Activated naive CD8-positive, alpha-beta T cell treated with anti-CD3 and anti-CD28 coated beads, Interleukin-2, amount 10 ng/mL, durations not matched to agents 7 days and 5 days (primary cell): ENCODE measurements around the gene TRAF5. TPM values are rescaled to one million over a fixed set of nuclear protein-coding genes. Genes with fewer than 3 reads are reported as not detected.
A peak's percentile ranks its signal among the peaks of the same experiment; 100 is the strongest.
"Not testable (repeated sequence)": the region's sequence is repeated elsewhere in the genome, so short reads cannot be mapped to it uniquely, and the experiment has no call there.

Source experiments
- ATAC-seq: fragments of 150-1000 bp; cut with Tn5 transposase; one replicate; pipeline ENCODE4 v1.10.0; 2021; ENCODE audit warnings: low read depth, moderate library complexity
- POLR2A ChIA-PET: fragments of 350-600 bp; sonication (Branson Sonifier 250); formaldehyde crosslinking; loops from one replicate; lab custom pipeline; 2021; ENCODE audit warnings: antibody characterized with exemption; lab: Charles Lee
- DNase-seq: peaks from one replicate; pipeline ENCODE4 v3.0.0; 2021
- H3K27ac Mint-ChIP-seq: one replicate; pipeline ENCODE4 v1.8.0; 2022; ENCODE audit warnings: mild to moderate bottlenecking, mixed read lengths
- H3K27me3 Mint-ChIP-seq: one replicate; pipeline ENCODE4 v1.8.0; 2022; ENCODE audit warnings: mild to moderate bottlenecking, moderate library complexity, mixed read lengths
- H3K36me3 Mint-ChIP-seq: one replicate; pipeline ENCODE4 v1.8.0; 2021; ENCODE audit warnings: mild to moderate bottlenecking, mixed read lengths
- H3K4me1 Mint-ChIP-seq: one replicate; pipeline ENCODE4 v1.8.0; 2021; ENCODE audit warnings: mixed read lengths
- H3K4me3 Mint-ChIP-seq: one replicate; pipeline ENCODE4 v1.8.0; 2022; ENCODE audit warnings: mild to moderate bottlenecking, moderate library complexity, mixed read lengths
- H3K9me3 Mint-ChIP-seq: one replicate; pipeline ENCODE4 v1.8.0; 2021; ENCODE audit warnings: mixed read lengths
- total RNA-seq, 2 experiments: library from RNA; stranded (reverse); gene quantifications; one replicate each; pipeline ENCODE4 v1.2.3, GENCODE V29; 2021

TRAF5 gene
- total RNA-seq, 2 experiments from 2014 or later: 82.2 to 84.0 TPM

GRCh38 chr1:211319892-211320291 is 6.7 kb upstream of the TRAF5 start:
- no peaks in the 10 kb centered on the region for H3K27me3 Mint-ChIP-seq
- peaks cover 18% of the 10 kb centered on the region for H3K4me1 Mint-ChIP-seq
- POLR2A ChIA-PET: no interaction called here
- no peak for ATAC-seq
- DNase-seq: no peak
- no peaks in the 10 kb centered on the region for H3K9me3 Mint-ChIP-seq
- no peak overlapping the region for H3K27ac Mint-ChIP-seq
- peaks cover 4% of the 10 kb centered on the region for H3K36me3 Mint-ChIP-seq
- H3K4me3 Mint-ChIP-seq: no peak overlapping the region

GRCh38 chr1:211320980-211321379 is 5.7 kb upstream of the TRAF5 start:
- H3K4me1 Mint-ChIP-seq: peaks cover 27% of the 10 kb centered on the region
- no peak overlapping the region for H3K27ac Mint-ChIP-seq
- no peaks in the 10 kb centered on the region for H3K9me3 Mint-ChIP-seq
- no peak overlapping the region for H3K4me3 Mint-ChIP-seq
- ATAC-seq (no peak), DNase-seq (no peak)
- POLR2A ChIA-PET: no interaction called here
- no peaks in the 10 kb centered on the region for H3K27me3 Mint-ChIP-seq
- H3K36me3 Mint-ChIP-seq: peaks cover 4% of the 10 kb centered on the region

GRCh38 chr1:211321646-211322045 is 5.0 kb upstream of the TRAF5 start:
- DNase-seq, ATAC-seq, H3K27ac Mint-ChIP-seq, POLR2A ChIA-PET, H3K4me3 Mint-ChIP-seq, H3K36me3 Mint-ChIP-seq, H3K27me3 Mint-ChIP-seq, H3K9me3 Mint-ChIP-seq: not testable (repeated sequence)
- H3K4me1 Mint-ChIP-seq: peaks cover 31% of the 10 kb centered on the region

- peak; percentile 72 for ATAC-seq
- no peaks in the 10 kb centered on the region for H3K27me3 Mint-ChIP-seq
- DNase-seq: no peak
- H3K36me3 Mint-ChIP-seq: peaks cover 4% of the 10 kb centered on the region
- no peak overlapping the region for H3K27ac Mint-ChIP-seq
- no peak overlapping the region for H3K4me3 Mint-ChIP-seq
- H3K9me3 Mint-ChIP-seq: no peaks in the 10 kb centered on the region
- H3K4me1 Mint-ChIP-seq: peaks cover 40% of the 10 kb centered on the region
- POLR2A ChIA-PET: no interaction called here
Observed at GRCh38 chr1:211323156-211324063, 3.2 kb upstream of the TRAF5 start.

- POLR2A ChIA-PET: interaction anchor here (1.2 to 3.2 kb wide), 3 partner anchors 11 to 58 kb away, joined by 4 to 17 read pairs (median 14); no protein-coding TSS in a partner anchor
- H3K36me3 Mint-ChIP-seq: peaks cover 11% of the 10 kb centered on the region
Observed at GRCh38 chr1:211324992-211325775, 1.4 kb upstream of the TRAF5 start.

GRCh38 chr1:211326140-211326527 is 499 bp upstream of the TRAF5 start:
- H3K27ac Mint-ChIP-seq: peak overlapping the region; percentile 95
- H3K9me3 Mint-ChIP-seq: no peaks in the 10 kb centered on the region
- H3K27me3 Mint-ChIP-seq: no peaks in the 10 kb centered on the region
- H3K4me1 Mint-ChIP-seq: peaks cover 59% of the 10 kb centered on the region
- no peak for ATAC-seq
- peak overlapping the region; percentile 89 for H3K4me3 Mint-ChIP-seq
- peaks cover 19% of the 10 kb centered on the region for H3K36me3 Mint-ChIP-seq
- POLR2A ChIA-PET: interaction anchor here (1.2 to 3.2 kb wide), 4 partner anchors 10 to 187 kb away, joined by 3 to 17 read pairs (median 9); no protein-coding TSS in a partner anchor
- DNase-seq: no peak

More at GRCh38 chr1:211324992-211325775, 1.4 kb upstream of the TRAF5 start:
- no peaks in the 10 kb centered on the region for H3K27me3 Mint-ChIP-seq
- H3K4me1 Mint-ChIP-seq: peaks cover 55% of the 10 kb centered on the region
- H3K27ac Mint-ChIP-seq: peak overlapping the region; percentile 95
- ATAC-seq: no peak
- H3K9me3 Mint-ChIP-seq: no peaks in the 10 kb centered on the region
- H3K4me3 Mint-ChIP-seq: peak overlapping the region; percentile 89
- DNase-seq: no peak

GRCh38 chr1:211327346-211327921 is 801 bp downstream of the TRAF5 start:
- H3K4me1 Mint-ChIP-seq: peaks cover 66% of the 10 kb centered on the region
- H3K27me3 Mint-ChIP-seq: no peaks in the 10 kb centered on the region
- peak; percentile 59 for DNase-seq
- H3K4me3 Mint-ChIP-seq: peak overlapping the region; percentile 92
- H3K9me3 Mint-ChIP-seq: no peaks in the 10 kb centered on the region
- POLR2A ChIA-PET: interaction anchor here (0.6 to 3.2 kb wide), 11 partner anchors 8 to 933 kb away, joined by 3 to 18 read pairs (median 5); partner anchors contain the start of gene SLC30A1
- peak overlapping the region; percentile 94 for H3K27ac Mint-ChIP-seq
- peak; percentile 22 for ATAC-seq
- peaks cover 21% of the 10 kb centered on the region for H3K36me3 Mint-ChIP-seq

GRCh38 chr1:211328084-211328694 is 1.6 kb downstream of the TRAF5 start:
- DNase-seq: no peak
- H3K9me3 Mint-ChIP-seq: no peaks in the 10 kb centered on the region
- peak overlapping the region; percentile 94 for H3K27ac Mint-ChIP-seq
- H3K27me3 Mint-ChIP-seq: no peaks in the 10 kb centered on the region
- H3K4me3 Mint-ChIP-seq: peak overlapping the region; percentile 92
- peaks cover 21% of the 10 kb centered on the region for H3K36me3 Mint-ChIP-seq
- peaks cover 70% of the 10 kb centered on the region for H3K4me1 Mint-ChIP-seq
- POLR2A ChIA-PET: interaction anchor here (0.6 to 3.2 kb wide), 8 partner anchors 8 to 932 kb away, joined by 3 to 18 read pairs (median 7); no protein-coding TSS in a partner anchor
- no peak for ATAC-seq

- no peak for ATAC-seq
- peaks cover 69% of the 10 kb centered on the region for H3K4me1 Mint-ChIP-seq
Observed at GRCh38 chr1:211328866-211329475, 2.3 kb downstream of the TRAF5 start.

GRCh38 chr1:211329764-211330201 is 3.1 kb downstream of the TRAF5 start:
- Mint-ChIP-seq H3K4me1 (peaks cover 69% of the 10 kb centered on the region), H3K27ac (peak overlapping the region; percentile 94), H3K27me3 (no peaks in the 10 kb centered on the region), H3K4me3 (peak overlapping the region; percentile 92), H3K36me3 (peaks cover 25% of the 10 kb centered on the region), H3K9me3 (no peaks in the 10 kb centered on the region)
- POLR2A ChIA-PET: interaction anchor here (1.1 to 2.5 kb wide), 2 partner anchors 11 to 16 kb away, joined by 3 to 11 read pairs; no protein-coding TSS in a partner anchor
- ATAC-seq: peak; percentile 19
- DNase-seq: no peak

More at GRCh38 chr1:211328866-211329475, 2.3 kb downstream of the TRAF5 start:
- Mint-ChIP-seq H3K9me3 (no peaks in the 10 kb centered on the region), H3K27me3 (no peaks in the 10 kb centered on the region), H3K36me3 (peaks cover 25% of the 10 kb centered on the region), H3K27ac (peak overlapping the region; percentile 94), H3K4me3 (peak overlapping the region; percentile 92)
- DNase-seq: no peak
- POLR2A ChIA-PET: interaction anchor here (0.8 to 2.5 kb wide), 4 partner anchors 12 to 54 kb away, joined by 3 to 11 read pairs (median 4); no protein-coding TSS in a partner anchor

- peaks cover 71% of the 10 kb centered on the region for H3K4me1 Mint-ChIP-seq
- DNase-seq (no peak), ATAC-seq (no peak)
- peak overlapping the region; percentile 92 for H3K4me3 Mint-ChIP-seq
- no peaks in the 10 kb centered on the region for H3K27me3 Mint-ChIP-seq
- POLR2A ChIA-PET: interaction anchor here (0.5 to 2.5 kb wide), 3 partner anchors 11 to 86 kb away, joined by 3 to 11 read pairs (median 3); no protein-coding TSS in a partner anchor
- H3K27ac Mint-ChIP-seq: peak overlapping the region; percentile 94
- H3K9me3 Mint-ChIP-seq: no peaks in the 10 kb centered on the region
- H3K36me3 Mint-ChIP-seq: peaks cover 25% of the 10 kb centered on the region
Observed at GRCh38 chr1:211330282-211330936, 3.8 kb downstream of the TRAF5 start.
